ENCODE results near the gene KRTAP4-8. TPM values are rescaled to one million over a fixed set of nuclear protein-coding genes. Genes with fewer than 3 reads are reported as not detected.
"Not testable (repeated sequence)": the region's sequence is repeated elsewhere in the genome, so short reads cannot be mapped to it uniquely, and the experiment has no call there.

The KRTAP4-8 gene
- total RNA-seq, 4 donors from 2014 or later: 27.3 TPM; not detected in 3

GRCh38 chr17:41063449-41063848 is 34.5 kb downstream of the KRTAP4-8 start:
- no peak for DNase-seq (ENCODE audit: low spot score in 2 of 2)
- intact Hi-C loops (cut with DNase I; ENCODE audit: low total_unique reads): no loop called here
- no peak overlapping the region for H3K4me3 ChIP-seq (ENCODE audit: low read depth, poor library complexity, severe bottlenecking)
- no peak for TF ChIP-seq CTCF (IDR thresholded peaks at IDR 0.05)
- TF ChIP-seq POLR2A (IDR thresholded peaks at IDR 0.05): no peak
- WGBS, 2 donors: 85% methylated on average over 4 of the region's 4 CpGs

- intact Hi-C loops (cut with DNase I; ENCODE audit: low total_unique reads): no loop called here
- 53 to 61% methylated on average over 1 of the region's 1 CpG for WGBS, 2 donors
- TF ChIP-seq CTCF (IDR thresholded peaks at IDR 0.05) (no peak), POLR2A (IDR thresholded peaks at IDR 0.05) (no peak)
- DNase-seq (ENCODE audit: low spot score in 2 of 2): no peak
- no peak overlapping the region for H3K4me3 ChIP-seq (ENCODE audit: low read depth, poor library complexity, severe bottlenecking)
Observed at GRCh38 chr17:41061964-41062363, 36.0 kb downstream of the KRTAP4-8 start.

DNA sequence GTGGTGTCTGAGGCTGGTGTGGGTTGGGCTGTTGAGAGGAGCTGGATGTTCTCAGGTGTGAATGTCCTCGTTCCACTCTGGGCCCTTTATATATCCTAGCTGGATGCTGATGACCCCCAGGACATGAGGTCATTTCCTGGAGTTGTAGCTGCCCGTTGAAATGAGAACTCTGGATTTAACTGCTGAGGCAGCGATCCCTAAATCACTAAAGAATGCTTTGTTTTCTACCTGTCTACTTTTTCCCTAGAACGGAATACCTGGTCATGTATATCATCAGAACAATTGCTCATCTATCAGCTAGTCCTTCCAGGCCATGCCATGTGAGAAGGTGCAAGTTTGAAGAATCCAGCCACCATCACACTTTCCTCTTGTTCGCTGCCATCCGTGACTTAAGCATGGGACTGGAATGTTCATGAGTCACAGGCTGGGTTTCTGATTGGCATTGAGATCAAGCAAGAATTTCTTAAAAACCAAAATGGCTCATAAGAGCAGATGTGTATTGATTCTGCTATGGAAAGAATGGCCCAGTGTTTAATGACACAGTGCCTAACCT is 37.8 kb downstream of the KRTAP4-8 start, which contains the start of gene KRTAP2-3:
TSS of gene KRTAP2-3 (minus strand) at position 63 of the 553 bp plus-strand sequence. CDS start 64 bp downstream, outside the sequence.
- WGBS, 2 donors: 62% methylated on average over 6 of the region's 6 CpGs
- intact Hi-C loops (cut with DNase I; ENCODE audit: low total_unique reads): no loop called here
- H3K4me3 ChIP-seq (ENCODE audit: low read depth, poor library complexity, severe bottlenecking): no peak within 1 kb of the TSS
- TF ChIP-seq POLR2A (IDR thresholded peaks at IDR 0.05): no peak
- no peak for TF ChIP-seq CTCF (IDR thresholded peaks at IDR 0.05)
- DNase-seq (ENCODE audit: low spot score in 2 of 2): no peak

GRCh38 chr17:41059276-41060051 is 38.5 kb downstream of the KRTAP4-8 start:
- intact Hi-C loops (cut with DNase I; ENCODE audit: low total_unique reads); H3K4me3 ChIP-seq (ENCODE audit: low read depth, poor library complexity, severe bottlenecking); DNase-seq (ENCODE audit: low spot score in 2 of 2): not testable (repeated sequence)
- WGBS, 2 donors: 50 to 55% methylated on average over 8 of the region's 31 CpGs

DNA sequence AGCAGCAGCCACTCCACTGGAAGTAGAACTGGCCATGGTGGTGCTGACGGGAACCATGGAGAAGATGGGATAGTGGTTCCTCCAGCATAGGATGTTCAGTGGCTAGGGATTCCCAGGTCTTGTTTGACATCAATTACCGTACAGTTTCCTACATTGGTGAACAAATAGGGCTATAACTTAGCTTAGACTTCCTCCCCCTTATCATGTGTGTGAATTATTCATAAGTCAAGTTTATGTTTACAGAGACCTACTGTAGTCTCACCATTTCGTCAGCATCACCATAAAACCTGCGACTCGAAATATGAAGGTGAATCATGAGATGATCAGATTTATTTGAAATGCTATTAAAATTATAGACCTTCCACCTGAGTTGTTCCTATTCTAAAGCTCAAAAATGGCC is 39.2 kb downstream of the KRTAP4-8 start:
- no peak for DNase-seq (ENCODE audit: low spot score in 2 of 2)
- no peak for TF ChIP-seq CTCF (IDR thresholded peaks at IDR 0.05)
- TF ChIP-seq POLR2A (IDR thresholded peaks at IDR 0.05): no peak
- no peak overlapping the region for H3K4me3 ChIP-seq (ENCODE audit: low read depth, poor library complexity, severe bottlenecking)
- WGBS, 2 donors: 90 to 93% methylated on average over 5 of the region's 5 CpGs
- intact Hi-C loops (cut with DNase I; ENCODE audit: low total_unique reads): no loop called here

DNA sequence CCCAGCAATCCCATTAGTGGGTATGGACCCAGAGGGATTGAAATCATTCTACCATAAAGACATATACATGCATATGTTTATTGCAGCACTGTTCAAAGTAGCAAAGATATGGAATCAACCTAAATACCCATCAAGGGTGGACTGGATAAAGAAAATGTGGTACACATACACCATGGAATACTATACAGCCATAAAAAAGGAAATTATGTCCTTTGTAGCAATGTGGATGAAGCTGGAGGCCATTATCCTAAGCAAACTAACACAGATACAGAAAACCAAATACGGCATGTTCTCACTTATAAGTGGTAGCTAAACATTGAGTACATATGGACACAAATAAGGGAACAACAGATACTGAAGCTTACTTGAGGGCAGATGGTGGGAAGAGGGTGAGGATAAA is 40.4 kb downstream of the KRTAP4-8 start:
- H3K4me3 ChIP-seq (ENCODE audit: low read depth, poor library complexity, severe bottlenecking): no peak overlapping the region
- TF ChIP-seq POLR2A (IDR thresholded peaks at IDR 0.05): no peak
- no peak for TF ChIP-seq CTCF (IDR thresholded peaks at IDR 0.05)
- DNase-seq (ENCODE audit: low spot score in 2 of 2): no peak
- intact Hi-C loops (cut with DNase I; ENCODE audit: low total_unique reads): no loop called here
- WGBS, 2 donors: 91 to 95% methylated on average over 1 of the region's 1 CpG

GRCh38 chr17:41055130-41055529 is 42.8 kb downstream of the KRTAP4-8 start, which contains the start of gene KRTAP2-2:
TSS of gene KRTAP2-2 (minus strand) at chr17:41055230. CDS start at chr17:41055211, 19 bp downstream.
- DNase-seq (ENCODE audit: low spot score in 2 of 2); H3K4me3 ChIP-seq (ENCODE audit: low read depth, poor library complexity, severe bottlenecking); intact Hi-C loops (cut with DNase I; ENCODE audit: low total_unique reads): not testable (repeated sequence)
- 87 to 90% methylated on average over 1 to 3 of the region's 6 CpGs for WGBS, 2 donors

DNA sequence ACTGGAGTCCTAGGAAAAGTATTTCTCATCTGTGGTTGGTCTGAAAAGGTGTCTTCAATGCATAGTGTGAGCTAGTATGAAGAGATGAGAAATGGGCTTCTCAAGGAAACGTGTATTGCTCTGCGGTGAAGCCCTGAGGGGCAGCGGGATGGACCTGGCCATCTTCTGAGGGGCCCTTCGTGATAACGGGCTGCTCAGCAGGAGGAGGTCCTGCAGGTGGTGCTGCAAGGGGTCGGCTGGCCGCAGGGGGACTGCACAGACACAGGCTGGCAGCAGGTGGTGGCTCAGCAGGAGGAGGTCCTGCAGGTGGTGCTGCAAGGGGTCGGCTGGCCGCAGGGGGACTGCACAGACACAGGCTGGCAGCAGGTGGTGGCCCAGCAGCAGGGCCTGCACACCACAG is 43.4 kb downstream of the KRTAP4-8 start:
- intact Hi-C loops (cut with DNase I; ENCODE audit: low total_unique reads): not testable (repeated sequence)

More for the DNA sequence above, 43.4 kb downstream of the KRTAP4-8 start:
- DNase-seq (ENCODE audit: low spot score in 2 of 2); H3K4me3 ChIP-seq (ENCODE audit: low read depth, poor library complexity, severe bottlenecking): not testable (repeated sequence)
- 81 to 84% methylated on average over 7 of the region's 9 CpGs for WGBS, 2 donors

Measured in lower leg skin (tissue), 4 donors.